K562 treated with DMSO at 1 percent for 48 hours (cell line): ENCODE results near the gene TNP1. TPM values are rescaled to one million over a fixed set of nuclear protein-coding genes. Genes with fewer than 3 reads are reported as not detected.

Experiments
- total RNA-seq: library from RNA; unstranded; fragments of 300-600 nt; gene quantifications from 2 replicates; pipeline ENCODE4 v1.2.3, GENCODE V29; 2022; ENCODE audit warnings: low replicate concordance; ENCODE audit errors: extremely low read depth

Gene TNP1, protein sequence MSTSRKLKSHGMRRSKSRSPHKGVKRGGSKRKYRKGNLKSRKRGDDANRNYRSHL
- not detected in 2 replicates for total RNA-seq

DNA sequence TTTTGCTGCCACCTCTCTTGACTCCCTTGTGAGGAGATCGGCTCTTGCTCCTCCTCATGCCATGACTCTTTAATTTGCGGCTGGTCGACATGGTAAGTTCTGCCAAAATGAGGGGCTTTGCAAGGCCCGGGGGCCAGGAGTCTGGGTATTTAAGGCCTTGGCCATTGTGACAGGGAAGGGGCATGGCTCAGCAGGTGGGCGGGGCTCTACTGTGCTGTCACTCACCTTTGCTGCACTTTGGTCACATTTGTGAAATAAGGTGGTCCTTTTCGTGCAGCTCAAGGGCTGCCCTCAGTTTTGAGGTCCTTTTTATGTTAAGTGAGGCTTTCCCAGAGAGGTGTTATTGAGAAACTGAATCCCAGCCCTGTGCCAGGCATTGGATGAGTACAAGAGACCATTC lies at the start of gene TNP1:
Gene TNP1, minus strand, starts transcription at position 121 of the 400 bp plus-strand sequence. Its CDS starts 30 bp downstream, at position 91.

Other genes with a start within 250 kb of the TNP1 start
- gene IGFBP2, start 226.6 kb downstream of the TNP1 start, total RNA-seq = not detected in 2 replicates
- gene IGFBP5, start 164.5 kb downstream of the TNP1 start, total RNA-seq = not detected in 2 replicates